ENCODE measurements around the gene TFF1.

TFF1 gene

GRCh38 chr21:42356650-42357049, 9.7 kb downstream of the TFF1 start:
- no CpG with 5 or more reads among the region's 6 CpGs for WGBS (ENCODE audit: extremely low coverage, insufficient coverage, low lambda C conversion rate)
- H3K27me3 ChIP-seq (ENCODE audit: insufficient read depth, low read length, poor library complexity) = no peaks in the 10 kb centered on the region
- H3K18ac ChIP-seq (ENCODE audit: low read length) = no peak overlapping the region
- H3K4me2 ChIP-seq (ENCODE audit: low read length) = no peak overlapping the region
- H3K4me1 ChIP-seq (ENCODE audit: control insufficient read depth, low read depth, low read length) = no peaks in the 10 kb centered on the region
- no peak overlapping the region for H3K9ac ChIP-seq (ENCODE audit: low read length)
- no peaks in the 10 kb centered on the region for H3K79me2 ChIP-seq (ENCODE audit: control insufficient read depth, insufficient read depth, low read length)
- H3K36me3 ChIP-seq (ENCODE audit: control insufficient read depth, insufficient read depth, low read length) = no peaks in the 10 kb centered on the region
- no peak for DNase-seq
- no peak overlapping the region for H2BK5ac ChIP-seq (ENCODE audit: low read length)
- no peak overlapping the region for H2BK15ac ChIP-seq (replicated peaks; ENCODE audit: low read depth)
- no peak overlapping the region for H2AK5ac ChIP-seq (ENCODE audit: low read length)
- H3K79me1 ChIP-seq (ENCODE audit: low read length) = no peaks in the 10 kb centered on the region
- H4K8ac ChIP-seq (ENCODE audit: low read depth, low read length) = no peak overlapping the region
- no peak overlapping the region for H3K27ac ChIP-seq (ENCODE audit: low read depth, low read length)
- H4K5ac ChIP-seq (ENCODE audit: low read length) = no peak overlapping the region
- no peak overlapping the region for H3K4me3 ChIP-seq (ENCODE audit: low read length)
- no peak overlapping the region for H3K56ac ChIP-seq (ENCODE audit: low read length)
- no peak overlapping the region for H3K4ac ChIP-seq (ENCODE audit: low read depth, low read length)
- H3K23ac ChIP-seq (ENCODE audit: low read length) = no peak overlapping the region
- no peak overlapping the region for H2BK120ac ChIP-seq (ENCODE audit: low read depth, low read length)

DNA sequence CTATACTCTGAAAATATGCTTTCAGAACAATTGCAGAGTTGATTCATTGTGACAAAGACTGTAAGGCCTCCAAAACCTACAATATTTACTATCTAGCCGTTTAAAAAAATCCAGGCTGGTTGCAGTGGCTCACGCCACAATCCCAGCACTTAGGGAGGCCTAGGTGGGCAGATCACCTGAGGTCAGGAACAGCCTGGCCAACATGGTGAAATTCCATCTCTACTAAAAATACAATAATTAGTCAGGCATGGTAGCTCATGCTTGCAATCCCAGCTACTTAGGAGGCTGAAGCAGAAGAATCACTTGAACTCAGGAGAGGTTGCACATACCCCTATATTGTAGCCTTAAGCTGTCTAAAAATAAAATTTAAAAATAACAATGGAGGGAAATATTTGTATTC, 10.3 kb downstream of the TFF1 start:
- Histone ChIP-seq H3K4ac (ENCODE audit: low read depth, low read length) (no peak overlapping the region), H3K79me2 (ENCODE audit: control insufficient read depth, insufficient read depth, low read length) (no peaks in the 10 kb centered on the region), H4K8ac (ENCODE audit: low read depth, low read length) (no peak overlapping the region), H3K4me2 (ENCODE audit: low read length) (no peak overlapping the region), H3K18ac (ENCODE audit: low read length) (no peak overlapping the region), H3K56ac (ENCODE audit: low read length) (no peak overlapping the region), H2BK120ac (ENCODE audit: low read depth, low read length) (no peak overlapping the region), H2BK15ac (replicated peaks; ENCODE audit: low read depth) (no peak overlapping the region), H4K5ac (ENCODE audit: low read length) (no peak overlapping the region), H3K27me3 (ENCODE audit: insufficient read depth, low read length, poor library complexity) (no peaks in the 10 kb centered on the region), H3K9ac (ENCODE audit: low read length) (no peak overlapping the region), H3K4me3 (ENCODE audit: low read length) (no peak overlapping the region), H2AK5ac (ENCODE audit: low read length) (no peak overlapping the region), H3K79me1 (ENCODE audit: low read length) (no peaks in the 10 kb centered on the region), H3K23ac (ENCODE audit: low read length) (no peak overlapping the region), H3K4me1 (ENCODE audit: control insufficient read depth, low read depth, low read length) (no peaks in the 10 kb centered on the region), H2BK5ac (ENCODE audit: low read length) (no peak overlapping the region), H3K27ac (ENCODE audit: low read depth, low read length) (no peak overlapping the region), H3K36me3 (ENCODE audit: control insufficient read depth, insufficient read depth, low read length) (no peaks in the 10 kb centered on the region)
- no peak for DNase-seq
- WGBS (ENCODE audit: extremely low coverage, insufficient coverage, low lambda C conversion rate) = no CpG with 5 or more reads among the region's 2 CpGs

GRCh38 chr21:42353623-42354022, 12.7 kb downstream of the TFF1 start:
- no CpG with 5 or more reads among the region's 5 CpGs for WGBS (ENCODE audit: extremely low coverage, insufficient coverage, low lambda C conversion rate)
- H3K9ac ChIP-seq (ENCODE audit: low read length) = no peak overlapping the region

DNA sequence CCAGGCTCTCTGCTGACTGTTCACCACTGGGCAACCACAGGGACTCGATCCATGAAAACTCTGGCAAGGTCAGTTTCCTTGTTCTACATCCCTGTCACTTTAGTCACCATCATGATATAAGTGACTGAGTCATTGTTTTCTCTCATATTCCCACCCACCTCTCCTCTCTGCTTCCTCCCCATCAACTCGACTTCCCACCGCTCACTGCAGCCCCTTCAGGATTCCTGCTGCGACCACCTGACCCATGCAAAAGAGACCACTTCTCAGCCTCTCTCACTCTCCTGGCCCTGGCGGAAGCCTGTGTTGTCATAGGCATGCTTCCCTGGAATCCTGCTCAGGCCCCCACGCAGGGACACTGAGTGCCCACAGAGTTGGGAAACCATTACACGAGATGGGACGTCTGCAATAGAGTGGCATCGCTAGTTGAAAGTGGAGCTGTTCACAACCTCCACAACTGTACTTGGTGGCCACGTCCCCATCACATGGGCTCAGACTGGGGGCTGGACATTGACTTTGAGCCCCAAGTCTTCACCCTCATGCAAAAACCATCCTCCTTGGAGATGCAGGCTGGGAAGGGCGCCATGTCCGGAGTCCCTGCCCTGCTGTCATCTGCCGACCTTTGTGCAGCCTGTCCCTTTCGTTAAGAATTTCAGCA, 13.8 kb downstream of the TFF1 start:
- H3K4me2 ChIP-seq (ENCODE audit: low read length) = no peak overlapping the region
- H2AK5ac ChIP-seq (ENCODE audit: low read length) = no peak overlapping the region
- H3K27ac ChIP-seq (ENCODE audit: low read depth, low read length) = no peak overlapping the region
- WGBS (ENCODE audit: extremely low coverage, insufficient coverage, low lambda C conversion rate) = no CpG with 5 or more reads among the region's 14 CpGs
- no peak overlapping the region for H2BK5ac ChIP-seq (ENCODE audit: low read length)
- no peak for DNase-seq
- H2BK15ac ChIP-seq (replicated peaks; ENCODE audit: low read depth) = no peak overlapping the region
- H3K18ac ChIP-seq (ENCODE audit: low read length) = no peak overlapping the region
- H3K4me3 ChIP-seq (ENCODE audit: low read length) = no peak overlapping the region
- no peak overlapping the region for H3K9ac ChIP-seq (ENCODE audit: low read length)
- no peak overlapping the region for H3K4ac ChIP-seq (ENCODE audit: low read depth, low read length)
- no peak overlapping the region for H3K56ac ChIP-seq (ENCODE audit: low read length)
- H4K8ac ChIP-seq (ENCODE audit: low read depth, low read length) = no peak overlapping the region
- no peaks in the 10 kb centered on the region for H3K79me2 ChIP-seq (ENCODE audit: control insufficient read depth, insufficient read depth, low read length)
- H3K23ac ChIP-seq (ENCODE audit: low read length) = no peak overlapping the region
- no peak overlapping the region for H4K5ac ChIP-seq (ENCODE audit: low read length)
- H2BK120ac ChIP-seq (ENCODE audit: low read depth, low read length) = no peak overlapping the region
- no peaks in the 10 kb centered on the region for H3K36me3 ChIP-seq (ENCODE audit: control insufficient read depth, insufficient read depth, low read length)
- H3K79me1 ChIP-seq (ENCODE audit: low read length) = no peaks in the 10 kb centered on the region
- H3K27me3 ChIP-seq (ENCODE audit: insufficient read depth, low read length, poor library complexity) = no peaks in the 10 kb centered on the region
- H3K4me1 ChIP-seq (ENCODE audit: control insufficient read depth, low read depth, low read length) = no peaks in the 10 kb centered on the region

More at GRCh38 chr21:42353623-42354022, 12.7 kb downstream of the TFF1 start:
- no peaks in the 10 kb centered on the region for H3K79me1 ChIP-seq (ENCODE audit: low read length)
- no peak overlapping the region for H3K4me3 ChIP-seq (ENCODE audit: low read length)
- no peak overlapping the region for H3K18ac ChIP-seq (ENCODE audit: low read length)
- no peaks in the 10 kb centered on the region for H3K36me3 ChIP-seq (ENCODE audit: control insufficient read depth, insufficient read depth, low read length)
- DNase-seq = no peak
- no peak overlapping the region for H3K23ac ChIP-seq (ENCODE audit: low read length)
- H4K8ac ChIP-seq (ENCODE audit: low read depth, low read length) = no peak overlapping the region
- H3K79me2 ChIP-seq (ENCODE audit: control insufficient read depth, insufficient read depth, low read length) = no peaks in the 10 kb centered on the region
- H3K4me1 ChIP-seq (ENCODE audit: control insufficient read depth, low read depth, low read length) = no peaks in the 10 kb centered on the region
- no peak overlapping the region for H2BK5ac ChIP-seq (ENCODE audit: low read length)
- H3K56ac ChIP-seq (ENCODE audit: low read length) = no peak overlapping the region
- no peak overlapping the region for H2BK120ac ChIP-seq (ENCODE audit: low read depth, low read length)
- no peaks in the 10 kb centered on the region for H3K27me3 ChIP-seq (ENCODE audit: insufficient read depth, low read length, poor library complexity)
- no peak overlapping the region for H3K4ac ChIP-seq (ENCODE audit: low read depth, low read length)
- H3K4me2 ChIP-seq (ENCODE audit: low read length) = no peak overlapping the region
- H2BK15ac ChIP-seq (replicated peaks; ENCODE audit: low read depth) = no peak overlapping the region
- H2AK5ac ChIP-seq (ENCODE audit: low read length) = no peak overlapping the region
- H4K5ac ChIP-seq (ENCODE audit: low read length) = no peak overlapping the region
- H3K27ac ChIP-seq (ENCODE audit: low read depth, low read length) = no peak overlapping the region

DNA sequence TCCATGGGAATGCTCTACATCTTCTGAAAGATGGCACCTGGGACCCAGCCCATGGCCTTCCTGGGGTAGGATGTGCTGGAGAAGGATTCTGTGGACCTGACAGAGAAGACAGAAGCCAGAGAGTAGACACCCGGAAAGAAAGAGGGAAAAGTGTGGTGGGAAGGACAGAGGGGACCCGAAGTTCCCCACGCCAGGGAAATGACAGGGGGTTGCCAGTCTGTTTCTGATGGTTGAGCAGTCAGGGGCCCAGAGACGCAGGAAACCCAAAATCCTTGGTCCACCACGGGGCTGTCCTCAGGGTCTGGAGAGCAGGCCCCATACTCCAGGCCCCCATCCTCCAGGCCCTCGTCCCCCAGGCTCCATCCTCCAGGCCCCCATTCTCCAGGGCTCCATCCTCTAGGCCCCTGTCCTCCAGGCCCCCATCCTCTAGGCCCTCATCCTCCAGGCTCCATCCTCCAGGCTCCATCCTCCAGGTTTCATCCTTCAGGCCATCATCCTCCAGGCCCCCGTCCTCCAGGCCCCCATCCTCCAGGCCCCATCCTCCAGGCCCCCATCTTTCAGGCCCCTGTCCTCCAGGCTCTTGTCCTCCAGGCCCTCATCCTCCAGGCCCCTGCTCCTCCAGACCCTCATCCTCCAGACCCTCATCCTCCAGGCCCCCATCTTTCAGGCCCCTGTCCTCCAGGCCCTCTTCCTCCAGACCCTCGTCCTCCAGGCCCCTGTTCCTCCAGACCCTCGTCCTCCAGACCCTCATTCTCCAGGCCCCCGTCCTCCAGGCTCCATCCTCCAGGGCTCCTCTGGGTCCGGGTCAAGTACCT, 14.5 kb downstream of the TFF1 start:
- Histone ChIP-seq H3K27ac (ENCODE audit: low read depth, low read length) (no peak overlapping the region), H3K4me1 (ENCODE audit: control insufficient read depth, low read depth, low read length) (no peaks in the 10 kb centered on the region), H2AK5ac (ENCODE audit: low read length) (no peak overlapping the region), H3K18ac (ENCODE audit: low read length) (no peak overlapping the region), H3K27me3 (ENCODE audit: insufficient read depth, low read length, poor library complexity) (no peaks in the 10 kb centered on the region), H3K4me3 (ENCODE audit: low read length) (no peak overlapping the region), H4K8ac (ENCODE audit: low read depth, low read length) (no peak overlapping the region), H2BK5ac (ENCODE audit: low read length) (no peak overlapping the region), H3K9ac (ENCODE audit: low read length) (no peak overlapping the region), H3K56ac (ENCODE audit: low read length) (no peak overlapping the region), H2BK120ac (ENCODE audit: low read depth, low read length) (no peak overlapping the region), H3K79me2 (ENCODE audit: control insufficient read depth, insufficient read depth, low read length) (no peaks in the 10 kb centered on the region), H3K23ac (ENCODE audit: low read length) (no peak overlapping the region), H3K36me3 (ENCODE audit: control insufficient read depth, insufficient read depth, low read length) (no peaks in the 10 kb centered on the region), H3K4ac (ENCODE audit: low read depth, low read length) (no peak overlapping the region), H4K5ac (ENCODE audit: low read length) (no peak overlapping the region), H3K79me1 (ENCODE audit: low read length) (no peaks in the 10 kb centered on the region), H3K4me2 (ENCODE audit: low read length) (no peak overlapping the region), H2BK15ac (replicated peaks; ENCODE audit: low read depth) (no peak overlapping the region)
- WGBS (ENCODE audit: extremely low coverage, insufficient coverage, low lambda C conversion rate) = no CpG with 5 or more reads among the region's 11 CpGs
- no peak for DNase-seq

All from mesendoderm (in vitro differentiated cells).